CD4-positive, alpha-beta T cell (primary cell): Measurements from ENCODE around the gene ANAPC10. TPM values are rescaled to one million over a fixed set of nuclear protein-coding genes. Genes with fewer than 3 reads are reported as not detected.

Source experiments
- ATAC-seq: fragments of 200-7000 bp; cut with Tn5 transposase; one replicate; pipeline ENCODE4 v1.10.0; 2022; ENCODE audit warnings: mild to moderate bottlenecking; ENCODE audit not compliant: poor library complexity
- CTCF ChIA-PET: fragments of 350-600 bp; sonication (Branson Sonifier 250); formaldehyde crosslinking; loops from one replicate; lab custom pipeline; 2021; ENCODE audit warnings: antibody characterized with exemption, inconsistent platforms; lab: Charles Lee
- POLR2A ChIA-PET: fragments of 350-600 bp; sonication (Branson Sonifier 250); formaldehyde crosslinking; loops from one replicate; lab custom pipeline; 2021; ENCODE audit warnings: antibody characterized with exemption, inconsistent platforms; lab: Charles Lee
- DNase-seq, 14 experiments: peaks; one replicate each; pipeline ENCODE4 v3.0.0-alpha.2; 2013 to 2020; ENCODE audit warnings: mixed read lengths in 2 of 14
- H3K27ac ChIP-seq, 2 donors: one replicate each; pipeline versions ENCODE4 v1.5.1 to v1.7.0; 2013; ENCODE audit warnings: low read length in 2 of 2, low read depth in 1 of 2, mild to moderate bottlenecking in 1 of 2
- H3K27me3 ChIP-seq, 2 experiments: 1 replicate in 1 of 2; 2 replicates in 1 of 2; pipeline versions ENCODE4 v1.6.1 to v1.7.0; 2013; ENCODE audit warnings: low read length in 2 of 2, control low read depth in 1 of 2, mild to moderate bottlenecking in 1 of 2, moderate library complexity in 1 of 2; ENCODE audit not compliant: insufficient read depth in 2 of 2, control insufficient read depth in 1 of 2
- H3K36me3 ChIP-seq: one replicate; pipeline ENCODE4 v1.6.1; 2013; ENCODE audit warnings: low read length, control low read depth; ENCODE audit not compliant: insufficient read depth
- H3K4me1 ChIP-seq: one replicate; pipeline ENCODE4 v1.6.1; 2013; ENCODE audit warnings: low read length, control low read depth; ENCODE audit not compliant: insufficient read depth
- H3K4me3 ChIP-seq: one replicate; pipeline ENCODE4 v1.5.1; 2013; ENCODE audit warnings: mild to moderate bottlenecking, low read length, moderate library complexity
- H3K9me3 ChIP-seq, 2 experiments: 1 replicate in 1 of 2; 2 replicates in 1 of 2; pipeline versions ENCODE4 v1.6.1 to v1.7.0; 2013; ENCODE audit warnings: low read length in 2 of 2, mild to moderate bottlenecking in 2 of 2, control low read depth in 1 of 2, moderate library complexity in 1 of 2; ENCODE audit not compliant: control insufficient read depth in 1 of 2, insufficient read depth in 1 of 2
- H3K27ac Mint-ChIP-seq: one replicate; pipeline ENCODE4 v1.8.0; 2020; ENCODE audit warnings: mixed read lengths
- H3K27me3 Mint-ChIP-seq: one replicate; pipeline ENCODE4 v1.8.0; 2021; ENCODE audit warnings: mixed read lengths
- H3K36me3 Mint-ChIP-seq: one replicate; pipeline ENCODE4 v1.8.0; 2021; ENCODE audit warnings: low read depth, mixed read lengths
- H3K4me1 Mint-ChIP-seq: one replicate; pipeline ENCODE4 v1.8.0; 2021; ENCODE audit warnings: low read depth, mixed read lengths
- H3K4me3 Mint-ChIP-seq: one replicate; pipeline ENCODE4 v1.8.0; 2020; ENCODE audit warnings: mild to moderate bottlenecking, mixed read lengths
- H3K9me3 Mint-ChIP-seq: one replicate; pipeline ENCODE4 v1.8.0; 2020; ENCODE audit warnings: mixed read lengths
- CTCF ChIP-seq: fragments of 200-600 bp; IDR thresholded peaks from one replicate; pipeline ENCODE4 v1.8.0; 2022; ENCODE audit warnings: antibody characterized with exemption, mild to moderate bottlenecking
- intact Hi-C, 2 experiments: fragments of 100-400 bp; cut with DNase I in 1 of 2; cut with micrococcal nuclease in 1 of 2; formaldehyde crosslinking; loops; one replicate each; pipeline versions ENCODE4 v1.15.1 to v1.9.0; 2023 to 2025; cut with DNase I, micrococcal nuclease
- total RNA-seq, 174 experiments: library from RNA in 2 of 174; stranded (reverse) in 2 of 174; gene quantifications; one replicate each; pipeline ENCODE4 v1.2.3 and lab custom pipeline; 2021 to 2026

Gene ANAPC10
- total RNA-seq, 2 experiments from 2014 or later, result 25.8 to 27.5 TPM

- Histone ChIP-seq H3K9me3 (no peaks in the 10 kb centered on the region), H3K27ac (no peak overlapping the region), H3K4me3 (no peak overlapping the region), H3K4me1 (no peaks in the 10 kb centered on the region), H3K36me3 (no peaks in the 10 kb centered on the region), H3K27me3 (no peaks in the 10 kb centered on the region)
- peaks cover 18% of the 10 kb centered on the region for H3K36me3 Mint-ChIP-seq
- H3K4me3 Mint-ChIP-seq, result no peak overlapping the region
- POLR2A ChIA-PET, result no interaction called here
- CTCF ChIA-PET, result no interaction called here
- H3K27me3 Mint-ChIP-seq, result no peaks in the 10 kb centered on the region
- intact Hi-C loops, result no loop called here
- TF ChIP-seq CTCF, result no peak
- DNase-seq, result no peak
- H3K9me3 Mint-ChIP-seq, result no peaks in the 10 kb centered on the region
- no peak overlapping the region for H3K27ac Mint-ChIP-seq
- peaks cover 13% of the 10 kb centered on the region for H3K4me1 Mint-ChIP-seq
- no peak for ATAC-seq
Observed at GRCh38 chr4:145044341-145044740, 53.7 kb downstream of the ANAPC10 start.

GRCh38 chr4:145043306-145043705, 54.7 kb downstream of the ANAPC10 start:
- no peak for TF ChIP-seq CTCF
- H3K4me1 ChIP-seq, result no peaks in the 10 kb centered on the region
- no peaks in the 10 kb centered on the region for H3K9me3 Mint-ChIP-seq
- ChIA-PET CTCF (no interaction called here), POLR2A (no interaction called here)
- no peak overlapping the region for H3K4me3 Mint-ChIP-seq
- H3K4me1 Mint-ChIP-seq, result peaks cover 13% of the 10 kb centered on the region
- DNase-seq (no peak), ATAC-seq (no peak)
- H3K27me3 ChIP-seq, result no peaks in the 10 kb centered on the region
- no peak overlapping the region for H3K4me3 ChIP-seq
- H3K36me3 Mint-ChIP-seq, result peaks cover 14% of the 10 kb centered on the region
- H3K27ac Mint-ChIP-seq, result no peak overlapping the region
- no peaks in the 10 kb centered on the region for H3K27me3 Mint-ChIP-seq
- H3K36me3 ChIP-seq, result no peaks in the 10 kb centered on the region
- intact Hi-C loops, result no loop called here
- H3K27ac ChIP-seq, result no peak overlapping the region
- no peaks in the 10 kb centered on the region for H3K9me3 ChIP-seq

- H3K4me1 Mint-ChIP-seq, result peaks cover 13% of the 10 kb centered on the region
- H3K9me3 ChIP-seq, result no peaks in the 10 kb centered on the region
- no peak overlapping the region for H3K27ac Mint-ChIP-seq
- ChIA-PET POLR2A (no interaction called here), CTCF (no interaction called here)
- no peak overlapping the region for H3K4me3 ChIP-seq
- H3K9me3 Mint-ChIP-seq, result no peaks in the 10 kb centered on the region
- H3K27me3 ChIP-seq, result no peaks in the 10 kb centered on the region
- peaks cover 14% of the 10 kb centered on the region for H3K36me3 Mint-ChIP-seq
- TF ChIP-seq CTCF, result no peak
- H3K36me3 ChIP-seq, result no peaks in the 10 kb centered on the region
- no peak overlapping the region for H3K4me3 Mint-ChIP-seq
- H3K27me3 Mint-ChIP-seq, result no peaks in the 10 kb centered on the region
- intact Hi-C loops, result no loop called here
- no peaks in the 10 kb centered on the region for H3K4me1 ChIP-seq
- DNase-seq, result no peak
- no peak overlapping the region for H3K27ac ChIP-seq
- no peak for ATAC-seq
Observed at GRCh38 chr4:145042601-145043285, 55.3 kb downstream of the ANAPC10 start.
